ENCODE measurements around the gene PASD1.

Gene PASD1

GRCh38 chrX:151702026-151702714 is 138.7 kb downstream of the PASD1 start:
- DNase-seq = no peak

GRCh38 chrX:151702741-151703340 is 139.4 kb downstream of the PASD1 start:
- DNase-seq = no peak

- DNase-seq = no peak
Observed at GRCh38 chrX:151703487-151703886, 140.0 kb downstream of the PASD1 start.

- no peak for DNase-seq
Observed at GRCh38 chrX:151704041-151704663, 140.7 kb downstream of the PASD1 start.

- DNase-seq = no peak
Observed at GRCh38 chrX:151708821-151709220, 145.3 kb downstream of the PASD1 start.

- no peak for DNase-seq
Observed at GRCh38 chrX:151710457-151710856, 147.0 kb downstream of the PASD1 start.

- DNase-seq = no peak
Observed at GRCh38 chrX:151711154-151711553, 147.7 kb downstream of the PASD1 start.

GRCh38 chrX:151711787-151712186 is 148.3 kb downstream of the PASD1 start:
- DNase-seq = no peak

- DNase-seq = no peak
Observed at GRCh38 chrX:151712253-151712652, 148.8 kb downstream of the PASD1 start.

- peak; percentile 10 for DNase-seq
Observed at GRCh38 chrX:151713849-151714248, 150.4 kb downstream of the PASD1 start.

GRCh38 chrX:151714362-151714761 is 150.9 kb downstream of the PASD1 start:
- DNase-seq = no peak

GRCh38 chrX:151715752-151716151 is 152.3 kb downstream of the PASD1 start, which contains the start of gene FATE1:
Gene FATE1 (plus strand): TSS chrX:151716035. CDS start chrX:151716120, 85 bp downstream.
- DNase-seq = no peak

GRCh38 chrX:151722241-151722846 is 158.9 kb downstream of the PASD1 start:
- DNase-seq = peak; percentile 9

GRCh38 chrX:151723156-151723760 is 159.8 kb downstream of the PASD1 start:
- no peak for DNase-seq

GRCh38 chrX:151724563-151725337 is 161.3 kb downstream of the PASD1 start:
- DNase-seq = no peak

- no peak for DNase-seq
Observed at GRCh38 chrX:151725338-151725614, 161.8 kb downstream of the PASD1 start.
